Right atrium auricular region (tissue), 2 donors: ENCODE data around the gene UNC5CL. TPM values are rescaled to one million over a fixed set of nuclear protein-coding genes. Genes with fewer than 3 reads are reported as not detected.
A peak's percentile ranks its signal among the peaks of the same experiment; 100 is the strongest.

Experiments
- DNase-seq: peaks from one replicate; pipeline ENCODE4 v3.0.0-alpha.2; 2019; ENCODE audit warnings: low spot score
- H3K27ac ChIP-seq, 2 donors: fragments of 200-600 bp; sonication (generic); 1 replicate in 1 of 2; 2 replicates in 1 of 2; pipeline ENCODE4 v1.5.1; 2016 to 2019
- H3K27me3 ChIP-seq, 2 donors: fragments of 200-600 bp; sonication (generic); one replicate each; pipeline versions ENCODE4 v1.5.1 to v1.6.0; 2017 to 2019
- H3K36me3 ChIP-seq: fragments of 200-600 bp; sonication (generic); one replicate; pipeline ENCODE4 v1.5.1; 2016
- H3K4me1 ChIP-seq, 2 donors: fragments of 200-600 bp; sonication (generic); one replicate each; pipeline versions ENCODE4 v1.5.1 to v1.6.0; 2017 to 2019
- H3K4me3 ChIP-seq, 2 donors: fragments of 200-600 bp; sonication (generic); 1 replicate in 1 of 2; 2 replicates in 1 of 2; pipeline ENCODE4 v1.5.1; 2017 to 2019; ENCODE audit warnings: mild to moderate bottlenecking in 1 of 2, moderate library complexity in 1 of 2
- H3K9me3 ChIP-seq, 2 donors: fragments of 200-600 bp; sonication (generic); one replicate each; pipeline ENCODE4 v1.5.1; 2019
- CTCF ChIP-seq, 2 donors: fragments of 200-600 bp; sonication (generic); IDR thresholded peaks; one replicate each; pipeline ENCODE4 v1.5.1; 2019; ENCODE audit warnings: antibody characterized with exemption in 2 of 2
- total RNA-seq, 2 donors: library from RNA; depleted of rRNA; stranded (reverse); fragments of >200 nt; gene quantifications; one replicate each; pipeline ENCODE4 v1.1.0, GENCODE V29; 2016

UNC5CL gene
- total RNA-seq, 2 donors from 2014 or later = 0.43 to 0.96 TPM

GRCh38 chr6:41047745-41048732 is 9.0 kb upstream of the UNC5CL start:
- Histone ChIP-seq H3K4me1 (peaks cover 0 to 48% of the 10 kb centered on the region in 2 donors), H3K27me3 (no peaks in the 10 kb centered on the region), H3K27ac (peak overlapping the region; percentile 48 to 69), H3K9me3 (no peaks in the 10 kb centered on the region), H3K4me3 (no peak overlapping the region), H3K36me3 (no peaks in the 10 kb centered on the region)
- DNase-seq = no peak
- TF ChIP-seq CTCF (IDR thresholded peaks at IDR 0.05) = no peak

GRCh38 chr6:41047306-41047705 is 8.3 kb upstream of the UNC5CL start:
- Histone ChIP-seq H3K27me3 (no peaks in the 10 kb centered on the region), H3K36me3 (no peaks in the 10 kb centered on the region), H3K27ac (no peak overlapping the region), H3K9me3 (no peaks in the 10 kb centered on the region), H3K4me3 (no peak overlapping the region), H3K4me1 (peaks cover 0 to 40% of the 10 kb centered on the region in 2 donors)
- TF ChIP-seq CTCF (IDR thresholded peaks at IDR 0.05) = no peak
- DNase-seq = no peak

GRCh38 chr6:41046084-41046483 is 7.1 kb upstream of the UNC5CL start:
- no peak for TF ChIP-seq CTCF (IDR thresholded peaks at IDR 0.05)
- Histone ChIP-seq H3K27me3 (no peaks in the 10 kb centered on the region), H3K4me1 (peaks cover 0 to 29% of the 10 kb centered on the region in 2 donors), H3K4me3 (no peak overlapping the region), H3K9me3 (no peaks in the 10 kb centered on the region), H3K36me3 (no peaks in the 10 kb centered on the region), H3K27ac (no peak overlapping the region)
- DNase-seq = no peak

- no peak for TF ChIP-seq CTCF (IDR thresholded peaks at IDR 0.05)
- Histone ChIP-seq H3K4me3 (no peak overlapping the region), H3K27ac (no peak overlapping the region), H3K4me1 (peaks cover 0 to 29% of the 10 kb centered on the region in 2 donors), H3K9me3 (no peaks in the 10 kb centered on the region), H3K27me3 (no peaks in the 10 kb centered on the region), H3K36me3 (no peaks in the 10 kb centered on the region)
- DNase-seq = no peak
Observed at GRCh38 chr6:41045664-41046063, 6.6 kb upstream of the UNC5CL start.

- no peaks in the 10 kb centered on the region for H3K9me3 ChIP-seq
- H3K27me3 ChIP-seq = no peaks in the 10 kb centered on the region
- H3K4me3 ChIP-seq = no peak overlapping the region
- H3K4me1 ChIP-seq = peaks cover 0 to 7% of the 10 kb centered on the region in 2 donors
- no peak overlapping the region for H3K27ac ChIP-seq
- no peaks in the 10 kb centered on the region for H3K36me3 ChIP-seq
- no peak for DNase-seq
- no peak for TF ChIP-seq CTCF (IDR thresholded peaks at IDR 0.05)
Observed at GRCh38 chr6:41043151-41043550, 4.1 kb upstream of the UNC5CL start.
